ENCODE data around the gene ASMTL.

ASMTL gene

DNA sequence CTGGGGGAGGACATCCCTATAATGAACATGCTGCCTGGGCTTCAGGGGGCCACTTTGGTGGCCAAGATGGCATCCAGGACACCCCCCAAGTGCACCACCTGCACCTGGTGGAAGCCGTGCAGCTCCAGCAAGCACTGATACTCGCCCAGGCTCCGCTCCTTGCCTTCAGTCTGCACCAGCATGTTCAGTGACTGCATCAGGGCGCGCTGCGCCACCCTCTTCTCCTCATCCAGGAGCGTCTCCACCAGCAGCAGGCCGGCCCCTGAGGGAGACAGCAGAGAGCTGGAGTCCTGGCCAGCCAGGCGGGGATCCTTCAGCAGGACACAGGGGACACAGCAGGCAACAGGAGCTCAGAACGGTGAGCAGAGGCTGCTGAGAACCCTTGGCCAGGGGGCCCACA is 49.5 kb downstream of the ASMTL start:
- no peaks in the 10 kb centered on the region for H3K9me3 Mint-ChIP-seq
- no peaks in the 10 kb centered on the region for H3K27me3 Mint-ChIP-seq
- H3K4me1 Mint-ChIP-seq (ENCODE audit: low read depth) = no peaks in the 10 kb centered on the region
- H3K27ac Mint-ChIP-seq = no peak overlapping the region
- no peak overlapping the region for H3K4me3 Mint-ChIP-seq
- peaks cover 23% of the 10 kb centered on the region for H3K36me3 Mint-ChIP-seq (ENCODE audit: low read depth)
- intact Hi-C loops (cut with micrococcal nuclease) = no loop called here

DNA sequence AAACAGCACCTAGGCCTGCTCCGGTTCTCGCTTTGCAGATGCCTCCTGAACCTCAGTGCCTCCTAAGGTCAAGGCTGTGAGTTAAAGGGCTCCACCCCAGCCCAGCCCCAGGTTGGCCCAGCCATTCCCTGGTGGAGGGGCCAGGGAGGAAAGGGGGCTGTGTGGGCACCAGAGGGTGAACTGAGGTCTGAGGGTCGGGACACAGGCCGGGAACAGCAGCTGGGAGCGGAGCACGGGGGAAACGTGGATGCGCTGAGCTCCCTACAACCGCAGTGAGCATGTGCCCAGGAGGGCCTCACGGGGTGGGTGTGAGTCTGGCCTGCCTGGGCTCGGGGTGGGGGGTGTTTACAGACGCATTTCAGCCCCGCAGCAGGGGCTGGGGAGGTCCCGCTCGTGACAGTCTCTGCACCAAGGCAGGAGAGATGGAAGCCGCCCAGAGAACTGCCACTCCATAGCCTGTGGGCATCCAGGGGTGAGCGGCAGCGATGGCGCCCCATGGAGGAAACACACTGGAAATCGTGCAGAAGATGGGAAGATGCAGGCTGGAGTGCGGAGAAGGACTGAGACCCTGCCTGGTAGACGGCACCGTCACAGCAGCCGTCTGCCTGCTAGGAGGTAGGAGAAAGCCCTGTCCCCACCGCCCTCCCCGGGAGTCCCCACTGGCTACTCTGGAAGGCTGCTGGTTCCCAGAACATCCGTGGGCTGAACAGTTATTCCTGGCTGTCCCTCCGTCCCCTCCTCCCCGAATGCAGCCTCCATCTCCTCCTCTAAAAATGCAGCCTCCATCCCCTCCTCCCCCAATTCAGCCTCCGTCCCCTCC is 50.9 kb downstream of the ASMTL start:
- H3K4me1 Mint-ChIP-seq (ENCODE audit: low read depth) = no peaks in the 10 kb centered on the region
- no peaks in the 10 kb centered on the region for H3K27me3 Mint-ChIP-seq
- H3K36me3 Mint-ChIP-seq (ENCODE audit: low read depth) = peaks cover 38% of the 10 kb centered on the region
- no peaks in the 10 kb centered on the region for H3K9me3 Mint-ChIP-seq
- intact Hi-C loops (cut with micrococcal nuclease) = no loop called here
- H3K27ac Mint-ChIP-seq = no peak overlapping the region
- H3K4me3 Mint-ChIP-seq = no peak overlapping the region

DNA sequence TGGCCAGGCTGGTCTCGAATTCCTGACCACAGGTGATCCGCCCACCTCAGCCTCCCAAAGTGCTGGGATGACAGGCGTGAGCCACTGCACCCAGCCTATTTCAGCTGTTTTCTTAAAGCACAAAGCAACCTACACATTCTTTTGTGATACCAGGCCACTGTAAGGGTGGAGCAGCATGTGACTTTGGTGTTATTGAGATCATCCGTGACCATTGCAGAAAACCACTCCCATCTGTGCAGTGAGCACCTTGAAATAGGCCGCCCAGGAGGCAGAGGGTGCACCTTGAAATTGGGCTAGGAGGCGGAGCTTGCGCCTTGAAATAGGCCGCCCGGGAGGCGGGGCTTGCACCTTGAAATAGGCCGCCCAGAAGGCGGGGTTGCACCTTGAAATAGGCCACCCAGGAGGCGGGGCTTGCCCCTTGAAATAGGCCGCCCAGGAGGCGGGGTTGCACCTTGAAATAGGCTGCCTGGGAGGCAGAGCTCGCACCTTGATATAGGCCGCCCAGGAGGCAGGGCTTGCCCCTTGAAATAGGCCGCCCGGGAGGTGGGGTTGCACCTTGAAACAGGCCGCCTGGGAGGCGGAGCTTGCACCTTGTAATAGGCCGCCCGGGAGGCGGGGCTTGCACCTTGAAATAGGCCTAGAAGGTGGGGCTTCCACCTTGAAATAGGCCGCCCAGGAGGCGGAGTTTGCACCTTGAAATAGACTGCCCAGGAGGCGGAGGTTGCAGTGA is 51.8 kb downstream of the ASMTL start:
- Mint-ChIP-seq H3K27me3 (no peaks in the 10 kb centered on the region), H3K36me3 (ENCODE audit: low read depth) (peaks cover 47% of the 10 kb centered on the region), H3K9me3 (no peaks in the 10 kb centered on the region), H3K4me1 (ENCODE audit: low read depth) (peaks cover 4% of the 10 kb centered on the region), H3K27ac (no peak overlapping the region), H3K4me3 (no peak overlapping the region)
- intact Hi-C loops (cut with micrococcal nuclease) = no loop called here

DNA sequence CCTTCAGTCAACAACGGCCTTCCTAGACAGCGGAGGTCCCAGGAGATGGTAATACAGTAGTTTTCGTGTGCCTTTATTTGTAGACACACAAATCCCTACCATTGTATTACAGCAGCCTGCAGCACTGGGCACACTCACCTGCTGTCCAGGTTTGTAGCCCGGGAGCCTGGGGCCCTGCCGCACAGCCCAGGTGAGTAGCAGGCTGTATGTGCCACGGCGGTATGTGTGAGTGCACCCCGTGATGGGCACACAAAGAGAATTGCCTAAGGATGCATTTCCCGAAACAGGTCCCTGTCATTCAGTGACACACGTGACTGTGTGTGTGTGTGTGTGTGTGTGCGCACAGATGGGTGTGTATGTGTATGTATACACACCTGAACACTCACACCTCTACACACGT is 52.7 kb downstream of the ASMTL start:
- Mint-ChIP-seq H3K9me3 (no peaks in the 10 kb centered on the region), H3K27ac (no peak overlapping the region), H3K36me3 (ENCODE audit: low read depth) (peaks cover 55% of the 10 kb centered on the region), H3K27me3 (no peaks in the 10 kb centered on the region), H3K4me1 (ENCODE audit: low read depth) (peaks cover 13% of the 10 kb centered on the region), H3K4me3 (no peak overlapping the region)
- intact Hi-C loops (cut with micrococcal nuclease) = no loop called here

DNA sequence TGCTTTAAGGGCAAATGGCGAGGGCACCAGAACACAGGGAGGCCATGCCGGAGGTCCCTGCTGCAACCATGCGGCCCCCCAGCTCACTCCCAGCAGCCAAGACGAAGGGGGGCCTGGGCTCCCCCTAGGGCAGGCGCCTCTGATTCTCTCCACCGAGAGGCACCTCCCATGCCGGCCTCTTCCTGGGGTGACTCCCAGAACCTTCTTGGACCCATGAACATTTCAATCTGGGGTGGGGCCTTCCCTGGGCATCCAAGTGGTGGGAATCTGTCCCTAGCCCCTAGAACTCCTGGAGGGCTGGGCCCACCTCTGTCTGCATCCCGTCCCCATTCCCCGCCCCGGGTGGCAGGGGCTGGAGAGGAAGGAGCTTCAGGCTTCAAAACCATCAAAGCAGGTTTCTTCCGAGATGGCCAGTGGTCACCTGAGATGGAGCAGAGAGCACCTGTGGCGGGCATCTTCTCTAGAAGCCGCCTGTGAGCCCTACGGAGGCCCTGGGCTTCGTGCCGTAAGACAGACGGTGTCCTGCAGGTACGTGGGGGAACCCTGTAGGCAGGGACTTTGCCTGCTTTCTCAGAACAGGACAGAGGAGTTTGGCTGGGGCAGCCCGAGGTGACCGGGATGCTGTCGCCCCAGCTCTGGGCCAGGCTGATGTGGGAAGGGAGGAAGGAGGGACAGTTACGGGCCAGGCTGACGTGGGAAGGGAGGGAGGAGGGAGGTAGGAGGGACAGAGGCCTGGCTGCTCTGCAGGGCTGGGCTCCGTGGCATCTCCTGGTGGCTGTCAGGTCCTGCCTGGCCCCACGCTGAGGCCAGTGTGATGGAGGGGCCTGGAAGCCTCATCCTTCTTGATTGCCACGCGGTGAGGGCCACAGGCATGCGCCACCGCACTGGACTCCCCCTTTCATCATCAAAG is 54.0 kb downstream of the ASMTL start:
- no peak overlapping the region for H3K4me3 Mint-ChIP-seq
- intact Hi-C loops (cut with micrococcal nuclease) = no loop called here
- H3K27me3 Mint-ChIP-seq = no peaks in the 10 kb centered on the region
- peaks cover 68% of the 10 kb centered on the region for H3K36me3 Mint-ChIP-seq (ENCODE audit: low read depth)
- H3K9me3 Mint-ChIP-seq = no peaks in the 10 kb centered on the region
- H3K27ac Mint-ChIP-seq = no peak overlapping the region
- peaks cover 24% of the 10 kb centered on the region for H3K4me1 Mint-ChIP-seq (ENCODE audit: low read depth)

DNA sequence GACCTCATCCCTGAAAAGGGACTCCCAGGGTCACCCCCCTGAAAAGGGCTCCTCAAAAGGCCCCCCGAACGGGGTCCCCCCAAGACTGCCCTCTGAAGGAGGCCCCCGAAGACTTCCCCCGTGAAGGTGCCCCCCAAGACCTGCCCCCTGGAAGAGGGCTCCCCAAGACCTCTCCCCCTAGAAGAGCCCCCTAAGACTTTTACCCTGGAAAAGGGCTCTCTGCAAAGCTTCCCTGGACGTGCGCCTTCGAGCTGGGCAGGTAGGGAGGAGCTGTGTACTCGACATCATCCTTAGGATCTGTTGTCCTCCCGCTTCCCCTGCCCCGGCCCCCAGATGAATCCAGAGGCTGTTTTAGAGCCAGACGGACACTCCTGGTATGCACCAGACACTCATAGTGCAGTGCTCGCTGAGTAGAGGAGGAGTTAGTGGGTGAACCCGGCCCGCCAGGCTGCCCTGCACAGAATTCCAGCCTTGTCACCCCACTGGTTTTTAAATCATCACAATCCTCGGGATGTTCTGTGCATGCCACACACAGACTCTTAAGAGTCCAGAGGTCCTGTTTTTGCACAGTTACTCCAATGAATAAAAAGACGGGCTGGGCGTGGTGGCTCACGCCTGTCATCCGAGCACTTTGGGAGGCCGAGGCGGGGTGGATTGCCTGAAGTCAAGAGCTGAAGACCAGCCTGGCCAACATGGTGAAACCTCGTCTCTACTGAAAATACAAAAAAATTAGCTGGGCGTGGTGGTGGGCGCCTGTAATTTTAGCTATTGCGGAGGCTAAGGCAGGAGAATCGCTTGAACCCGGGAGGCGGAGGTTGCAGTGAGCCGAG is 55.1 kb downstream of the ASMTL start:
- no peaks in the 10 kb centered on the region for H3K9me3 Mint-ChIP-seq
- no peaks in the 10 kb centered on the region for H3K27me3 Mint-ChIP-seq
- peaks cover 33% of the 10 kb centered on the region for H3K4me1 Mint-ChIP-seq (ENCODE audit: low read depth)
- peaks cover 78% of the 10 kb centered on the region for H3K36me3 Mint-ChIP-seq (ENCODE audit: low read depth)
- intact Hi-C loops (cut with micrococcal nuclease) = no loop called here
- no peak overlapping the region for H3K27ac Mint-ChIP-seq
- H3K4me3 Mint-ChIP-seq = no peak overlapping the region

DNA sequence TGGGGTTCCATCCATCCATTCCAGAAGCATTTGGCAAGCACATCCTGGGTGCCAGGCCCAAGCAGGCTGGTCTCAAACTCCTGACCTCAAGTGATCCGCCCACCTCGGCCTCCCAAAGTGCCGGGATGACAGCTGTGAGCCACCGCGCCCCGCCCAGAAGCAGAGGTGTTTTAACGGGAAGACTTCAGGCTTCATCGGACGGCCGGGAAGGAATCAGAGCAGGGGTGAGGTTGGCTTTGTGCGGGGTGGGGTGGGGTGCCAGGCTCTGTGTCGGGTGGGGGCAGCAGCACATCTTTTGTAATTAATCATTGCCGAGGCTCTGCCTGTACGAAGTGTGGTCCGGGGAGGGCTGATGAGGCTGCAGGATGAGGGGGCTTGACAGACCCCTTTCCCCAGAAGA is 55.7 kb downstream of the ASMTL start:
- Mint-ChIP-seq H3K27me3 (no peaks in the 10 kb centered on the region), H3K36me3 (ENCODE audit: low read depth) (peaks cover 76% of the 10 kb centered on the region), H3K27ac (no peak overlapping the region), H3K4me3 (no peak overlapping the region), H3K9me3 (no peaks in the 10 kb centered on the region), H3K4me1 (ENCODE audit: low read depth) (peaks cover 33% of the 10 kb centered on the region)
- intact Hi-C loops (cut with micrococcal nuclease) = no loop called here

DNA sequence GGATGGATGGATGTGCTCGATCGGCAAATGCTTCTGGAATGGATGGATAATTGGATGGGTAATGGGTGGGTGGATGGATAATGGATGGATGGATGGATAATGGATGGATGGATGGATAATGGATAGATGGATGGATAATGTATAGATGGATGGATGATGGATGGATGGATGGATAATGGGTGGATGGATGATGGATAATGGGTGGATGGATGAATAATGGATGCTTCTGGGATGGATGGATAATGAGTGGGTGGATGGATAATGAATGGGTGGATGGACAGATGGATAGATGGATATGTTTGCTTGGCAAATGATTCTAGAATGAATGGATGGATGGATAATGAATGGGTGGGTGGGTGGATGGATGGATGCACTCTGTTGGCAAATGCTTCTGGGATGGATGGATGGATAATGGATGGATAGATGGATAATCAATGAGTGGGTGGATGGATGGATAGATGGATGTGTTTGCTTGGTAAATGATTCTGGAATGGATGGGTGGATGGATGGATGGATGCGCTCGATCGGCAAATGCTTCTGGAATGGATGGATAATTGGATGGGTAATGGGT is 57.0 kb downstream of the ASMTL start:
- no peak overlapping the region for H3K27ac Mint-ChIP-seq
- no peaks in the 10 kb centered on the region for H3K27me3 Mint-ChIP-seq
- no peak overlapping the region for H3K4me3 Mint-ChIP-seq
- peaks cover 81% of the 10 kb centered on the region for H3K36me3 Mint-ChIP-seq (ENCODE audit: low read depth)
- H3K9me3 Mint-ChIP-seq = no peaks in the 10 kb centered on the region
- intact Hi-C loops (cut with micrococcal nuclease) = no loop called here
- H3K4me1 Mint-ChIP-seq (ENCODE audit: low read depth) = peaks cover 33% of the 10 kb centered on the region

DNA sequence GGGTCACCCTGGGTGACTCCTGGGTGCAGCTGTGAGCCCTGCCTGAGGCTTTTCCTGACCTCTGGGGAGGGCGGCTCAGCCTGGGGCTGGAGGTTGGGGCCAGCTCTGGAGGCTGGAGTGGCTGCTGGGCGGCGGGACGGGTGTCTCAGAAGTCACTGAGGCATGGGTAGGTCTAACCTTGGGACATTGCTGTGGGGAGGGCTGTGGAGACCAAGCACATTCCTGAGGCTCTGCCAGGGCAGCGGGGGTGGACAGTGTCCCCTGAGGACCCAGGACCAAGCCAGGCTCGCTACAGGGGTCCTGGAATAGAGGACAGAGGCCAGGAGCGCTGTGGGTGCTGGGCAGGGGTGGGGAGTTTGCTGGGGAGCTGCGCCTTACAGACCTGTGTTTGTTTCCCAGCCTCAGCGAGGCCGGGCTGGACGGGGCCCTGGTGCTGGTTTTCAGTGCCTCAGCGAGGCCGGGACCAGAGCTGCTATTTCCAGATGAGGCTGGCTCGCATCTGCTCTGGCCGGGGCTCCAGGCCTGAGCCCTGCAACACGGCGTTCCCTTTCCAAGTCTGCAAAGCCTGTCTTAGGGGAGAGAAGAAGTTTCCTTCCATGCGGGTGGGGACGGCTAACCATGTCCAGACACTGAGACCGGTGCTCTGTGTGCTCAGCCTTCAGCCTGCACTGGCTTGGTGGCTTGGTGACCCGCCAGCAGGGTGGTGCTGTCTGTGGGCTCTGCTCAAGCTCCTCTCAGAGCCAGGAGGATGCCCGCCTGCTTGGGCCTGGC is 57.8 kb downstream of the ASMTL start:
- intact Hi-C loops (cut with micrococcal nuclease) = loop anchor here (5.0 kb wide), 2 partner anchors 63 to 148 kb away; no protein-coding TSS in a partner anchor
- peaks cover 89% of the 10 kb centered on the region for H3K36me3 Mint-ChIP-seq (ENCODE audit: low read depth)
- H3K9me3 Mint-ChIP-seq = no peaks in the 10 kb centered on the region
- H3K4me3 Mint-ChIP-seq = peak overlapping the region; percentile 15
- H3K4me1 Mint-ChIP-seq (ENCODE audit: low read depth) = peaks cover 41% of the 10 kb centered on the region
- peak overlapping the region; percentile 99 for H3K27ac Mint-ChIP-seq
- H3K27me3 Mint-ChIP-seq = no peaks in the 10 kb centered on the region

DNA sequence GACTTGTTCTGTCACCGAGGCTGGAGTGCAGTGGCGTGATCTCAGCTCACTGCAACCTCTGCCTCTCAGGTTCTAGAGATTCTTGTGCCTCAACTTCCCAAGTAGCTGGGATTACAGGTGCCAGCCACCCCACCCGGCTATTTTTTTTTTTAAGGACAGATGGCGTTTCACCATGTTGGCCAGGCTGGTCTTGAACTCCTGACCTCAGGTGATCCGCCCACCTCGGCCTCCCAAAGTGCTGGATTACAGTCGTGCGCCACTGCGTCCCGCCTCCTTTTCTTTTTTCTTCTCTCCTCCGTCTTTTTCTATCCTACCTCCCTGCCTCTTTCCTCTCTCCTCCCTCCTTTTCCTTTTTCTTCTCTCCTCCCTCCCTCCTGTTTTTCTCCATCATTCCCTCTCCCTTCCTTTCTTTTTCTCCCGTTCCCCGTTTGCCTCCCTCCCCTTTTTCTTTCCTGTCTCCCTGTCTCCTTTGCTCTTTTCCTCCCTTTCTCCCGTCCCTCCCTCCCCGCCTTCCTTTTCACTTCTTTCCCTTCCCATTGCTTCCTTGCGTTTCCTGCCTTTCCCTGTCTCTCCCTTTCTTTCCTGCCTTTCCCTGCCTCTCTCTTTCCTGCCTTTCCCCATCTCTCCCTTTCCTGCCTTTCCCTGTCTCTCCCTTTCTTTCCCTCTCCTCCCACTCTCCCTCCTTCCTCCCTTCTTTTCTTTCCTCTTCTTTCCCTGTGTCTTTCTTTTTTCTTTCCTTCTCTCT is 58.7 kb downstream of the ASMTL start:
- Mint-ChIP-seq H3K4me3 (peak overlapping the region; percentile 97), H3K9me3 (no peaks in the 10 kb centered on the region), H3K27me3 (no peaks in the 10 kb centered on the region), H3K36me3 (ENCODE audit: low read depth) (peaks cover 92% of the 10 kb centered on the region), H3K27ac (peak overlapping the region; percentile 99), H3K4me1 (ENCODE audit: low read depth) (peaks cover 50% of the 10 kb centered on the region)
- intact Hi-C loops (cut with micrococcal nuclease) = loop anchor here (5.0 kb wide), 2 partner anchors 62 to 147 kb away; no protein-coding TSS in a partner anchor

DNA sequence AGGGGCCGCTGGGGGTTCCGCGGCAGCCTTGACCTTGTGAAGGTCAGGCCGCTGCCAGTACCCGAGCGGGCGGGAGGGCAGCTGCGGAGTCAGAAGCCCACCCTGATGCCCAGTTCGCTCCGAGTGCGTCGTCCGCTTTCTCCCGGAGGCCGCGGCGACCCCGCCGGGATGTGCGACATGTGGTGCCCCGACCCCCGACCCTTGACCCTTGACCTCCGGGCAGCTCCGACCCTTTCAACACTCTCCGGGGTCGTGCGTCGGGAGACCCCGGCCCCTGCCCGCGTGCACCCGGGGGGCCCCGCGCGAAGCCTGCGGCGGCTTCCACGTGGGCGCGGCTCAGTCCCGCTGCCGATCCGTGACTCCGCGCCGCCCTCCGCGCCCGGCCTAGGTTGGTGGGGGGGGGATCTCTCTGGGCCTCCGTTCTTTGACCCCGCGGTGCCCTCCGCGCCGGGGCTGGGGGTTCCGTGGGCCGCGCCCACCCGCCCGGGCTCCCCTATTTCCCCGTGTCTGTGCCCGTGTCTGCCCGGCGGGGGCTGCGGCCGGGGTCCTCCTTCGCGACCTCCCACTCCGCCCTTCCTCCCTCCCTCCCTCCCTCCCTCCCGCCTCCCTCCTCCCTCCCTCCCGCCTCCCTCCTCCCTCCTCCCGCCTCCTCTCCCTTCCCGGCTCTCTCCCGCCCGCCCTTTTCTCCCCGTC is 60.2 kb downstream of the ASMTL start:
- H3K36me3 Mint-ChIP-seq (ENCODE audit: low read depth) = peaks cover 92% of the 10 kb centered on the region
- H3K27ac Mint-ChIP-seq = peak overlapping the region; percentile 99
- no peaks in the 10 kb centered on the region for H3K9me3 Mint-ChIP-seq
- peak overlapping the region; percentile 97 for H3K4me3 Mint-ChIP-seq
- H3K27me3 Mint-ChIP-seq = no peaks in the 10 kb centered on the region
- H3K4me1 Mint-ChIP-seq (ENCODE audit: low read depth) = peaks cover 65% of the 10 kb centered on the region
- intact Hi-C loops (cut with micrococcal nuclease) = loop anchor here (1.0 to 5.0 kb wide), 3 partner anchors 60 to 145 kb away; no protein-coding TSS in a partner anchor

All from dendritic cell treated with granulocyte-macrophage colony-stimulating factor and Interleukin-4, amounts not matched to agents 40 ng/mL and 50 ng/mL, for 4 days (primary cell).